GM18508 (cell line): ENCODE measurements around the gene SLC40A1.

Experiments used
- ATAC-seq: cut with Tn5 transposase; IDR thresholded peaks from one replicate; pipeline ENCODE4 v1.9.1; 2021; ENCODE audit warnings: moderate number of reproducible peaks; ENCODE audit not compliant: insufficient read depth, unreplicated experiment

The SLC40A1 gene

GRCh38 chr2:189517847-189518535 lies 62.6 kb downstream of the SLC40A1 start:
- ATAC-seq = no peak

- no peak for ATAC-seq
These were observed 64.0 kb downstream of the SLC40A1 start for GRCh38 chr2:189516546-189516945.

GRCh38 chr2:189515264-189515663 lies 65.3 kb downstream of the SLC40A1 start:
- ATAC-seq = no peak

- no peak for ATAC-seq
These were observed 66.5 kb downstream of the SLC40A1 start for GRCh38 chr2:189514104-189514503.

- ATAC-seq = no peak
These were observed 67.7 kb downstream of the SLC40A1 start for GRCh38 chr2:189512879-189513278.

- no peak for ATAC-seq
These were observed 68.6 kb downstream of the SLC40A1 start for GRCh38 chr2:189511960-189512319.

GRCh38 chr2:189511210-189511959 lies 69.2 kb downstream of the SLC40A1 start:
- ATAC-seq = no peak
